DND-41 (cell line): ENCODE data around the gene SURF2.

Experiments
- EZH2 ChIP-seq: IDR thresholded peaks from 3 replicates; pipeline ENCODE4 v1.6.1; 2012; ENCODE audit warnings: borderline replicate concordance, low read depth, mild to moderate bottlenecking, moderate library complexity, low read length, inconsistent platforms; ENCODE audit not compliant: severe bottlenecking
- TF ChIP-seq, protein P1 (sequence below): IDR thresholded peaks from 2 replicates; pipeline ENCODE4 v1.5.1; 2012; ENCODE audit warnings: borderline replicate concordance, low read length, moderate library complexity, mild to moderate bottlenecking; ENCODE audit not compliant: poor library complexity, severe bottlenecking; ENCODE audit errors: extremely low read depth

DNA sequence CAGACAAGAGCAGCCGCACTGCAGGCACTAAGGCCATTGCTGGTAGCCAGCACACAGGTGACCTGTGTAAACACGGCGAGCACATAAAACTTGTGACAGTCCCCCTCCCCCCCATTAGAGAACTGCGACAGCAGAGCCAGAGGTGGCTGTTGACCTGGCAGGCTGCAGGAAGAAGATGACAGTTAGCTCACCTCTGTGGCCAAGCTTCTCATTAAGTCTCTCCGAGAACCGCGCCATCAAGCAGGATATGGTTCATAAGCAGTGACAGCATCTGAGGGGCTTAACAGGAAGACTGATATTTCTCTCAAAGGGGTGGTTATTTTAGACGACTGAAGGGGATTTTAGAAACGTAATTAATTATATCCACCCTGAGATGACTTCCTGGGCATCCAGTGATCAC lies 14.3 kb downstream of the SURF2 start:
- TF ChIP-seq, protein P1, sequence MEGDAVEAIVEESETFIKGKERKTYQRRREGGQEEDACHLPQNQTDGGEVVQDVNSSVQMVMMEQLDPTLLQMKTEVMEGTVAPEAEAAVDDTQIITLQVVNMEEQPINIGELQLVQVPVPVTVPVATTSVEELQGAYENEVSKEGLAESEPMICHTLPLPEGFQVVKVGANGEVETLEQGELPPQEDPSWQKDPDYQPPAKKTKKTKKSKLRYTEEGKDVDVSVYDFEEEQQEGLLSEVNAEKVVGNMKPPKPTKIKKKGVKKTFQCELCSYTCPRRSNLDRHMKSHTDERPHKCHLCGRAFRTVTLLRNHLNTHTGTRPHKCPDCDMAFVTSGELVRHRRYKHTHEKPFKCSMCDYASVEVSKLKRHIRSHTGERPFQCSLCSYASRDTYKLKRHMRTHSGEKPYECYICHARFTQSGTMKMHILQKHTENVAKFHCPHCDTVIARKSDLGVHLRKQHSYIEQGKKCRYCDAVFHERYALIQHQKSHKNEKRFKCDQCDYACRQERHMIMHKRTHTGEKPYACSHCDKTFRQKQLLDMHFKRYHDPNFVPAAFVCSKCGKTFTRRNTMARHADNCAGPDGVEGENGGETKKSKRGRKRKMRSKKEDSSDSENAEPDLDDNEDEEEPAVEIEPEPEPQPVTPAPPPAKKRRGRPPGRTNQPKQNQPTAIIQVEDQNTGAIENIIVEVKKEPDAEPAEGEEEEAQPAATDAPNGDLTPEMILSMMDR: no peak
- TF ChIP-seq EZH2: no peak
